HEK293T (cell line): ENCODE data around the gene SLC23A1.

ENCODE experiments used
- CTCF ChIA-PET: fragments of 350-600 bp; formaldehyde crosslinking; extraction: SDS; loops from one replicate; lab custom pipeline; 2021; ENCODE audit warnings: antibody characterized with exemption, inconsistent platforms; lab: Yijun Ruan, JAX
- POLR2A ChIA-PET: fragments of 350-600 bp; formaldehyde crosslinking; extraction: SDS; loops from one replicate; lab custom pipeline; 2020; ENCODE audit warnings: antibody characterized with exemption, inconsistent platforms; lab: Yijun Ruan, JAX
- DNase-seq: peaks from one replicate; pipeline ENCODE4 v3.0.0; 2012; ENCODE audit warnings: mixed read lengths; ENCODE audit errors: extremely low spot score
- ARNT ChIP-seq: fragments of 450-650 bp; IDR thresholded peaks from 2 replicates; pipeline ENCODE4 v1.6.1; 2017; ENCODE audit warnings: mild to moderate bottlenecking
- BHLHE40 ChIP-seq: fragments of 450-650 bp; IDR thresholded peaks from 2 replicates; pipeline ENCODE4 v1.6.1; 2016; ENCODE audit warnings: mild to moderate bottlenecking, moderate library complexity, borderline replicate concordance
- CTBP1 ChIP-seq: fragments of 450-650 bp; IDR thresholded peaks from 2 replicates; pipeline ENCODE4 v1.6.1; 2016; ENCODE audit warnings: borderline replicate concordance
- ELF4 ChIP-seq: fragments of 450-650 bp; IDR thresholded peaks from 2 replicates; pipeline ENCODE4 v1.6.1; 2017; ENCODE audit warnings: antibody characterized with exemption
- FOXA1 ChIP-seq: fragments of 450-650 bp; IDR thresholded peaks from 2 replicates; pipeline ENCODE4 v1.6.1; 2016; ENCODE audit warnings: mild to moderate bottlenecking
- FOXK2 ChIP-seq: fragments of 450-650 bp; IDR thresholded peaks from 2 replicates; pipeline ENCODE4 v1.6.1; 2016; ENCODE audit warnings: mild to moderate bottlenecking
- FOXM1 ChIP-seq: fragments of 450-650 bp; IDR thresholded peaks from 2 replicates; pipeline ENCODE4 v1.6.1; 2017; ENCODE audit warnings: mild to moderate bottlenecking, borderline replicate concordance
- HDGF ChIP-seq: fragments of 450-650 bp; IDR thresholded peaks from 2 replicates; pipeline ENCODE4 v1.6.1; 2017; ENCODE audit warnings: antibody characterized with exemption, borderline replicate concordance
- L3MBTL2 ChIP-seq: fragments of 450-650 bp; conservative IDR thresholded peaks from 2 replicates; pipeline ENCODE4 v1.6.1; 2016; ENCODE audit warnings: mild to moderate bottlenecking
- LEF1 ChIP-seq: fragments of 450-650 bp; IDR thresholded peaks from 2 replicates; pipeline ENCODE4 v1.6.1; 2017; ENCODE audit warnings: mild to moderate bottlenecking, borderline replicate concordance
- NFRKB ChIP-seq: fragments of 450-650 bp; IDR thresholded peaks from 2 replicates; pipeline ENCODE4 v1.6.1; 2016; ENCODE audit warnings: mild to moderate bottlenecking, moderate library complexity
- PKNOX1 ChIP-seq: fragments of 450-650 bp; IDR thresholded peaks from 2 replicates; pipeline ENCODE4 v1.6.1; 2016
- SP1 ChIP-seq: fragments of 450-650 bp; IDR thresholded peaks from 2 replicates; pipeline ENCODE4 v1.6.1; 2017
- SUZ12 ChIP-seq: fragments of 450-650 bp; IDR thresholded peaks from 2 replicates; pipeline ENCODE4 v1.6.1; 2016; ENCODE audit warnings: mild to moderate bottlenecking
- TARDBP ChIP-seq: fragments of 450-650 bp; IDR thresholded peaks from 2 replicates; pipeline ENCODE4 v1.6.1; 2016
- ZNF384 ChIP-seq: fragments of 450-650 bp; IDR thresholded peaks from 2 replicates; pipeline ENCODE4 v1.6.1; 2016

The SLC23A1 gene

DNA sequence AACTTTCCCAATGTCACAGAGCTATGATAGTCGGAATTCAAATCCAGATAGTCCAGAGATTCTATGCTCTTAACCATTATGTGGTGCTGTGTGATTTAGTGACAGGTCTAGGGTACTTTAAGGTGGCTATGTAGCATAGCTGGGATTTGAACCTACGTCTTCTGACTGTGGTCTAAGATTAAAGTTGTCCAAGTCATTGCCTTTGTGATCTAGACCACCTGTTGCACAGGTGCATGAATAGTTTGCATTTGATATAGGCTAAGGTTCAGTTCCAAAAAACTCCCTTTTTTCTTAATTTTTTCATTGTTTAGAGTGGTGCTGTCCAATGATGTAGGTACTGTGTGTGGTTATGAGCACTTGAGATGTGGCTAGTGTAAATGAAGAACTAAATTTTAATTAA, 38.9 kb downstream of the SLC23A1 start:
- TF ChIP-seq FOXK2, result no peak
- no peak for TF ChIP-seq TARDBP
- no peak for TF ChIP-seq NFRKB
- no peak for TF ChIP-seq LEF1
- no peak for TF ChIP-seq ELF4
- TF ChIP-seq CTBP1, result no peak
- no peak for TF ChIP-seq SUZ12
- no peak for TF ChIP-seq SP1
- ChIA-PET POLR2A (interaction anchor here (1.1 kb wide), 1 partner anchor 50 kb away, joined by 3 read pairs; no protein-coding TSS in a partner anchor), CTCF (no interaction called here)
- no peak for DNase-seq

DNA sequence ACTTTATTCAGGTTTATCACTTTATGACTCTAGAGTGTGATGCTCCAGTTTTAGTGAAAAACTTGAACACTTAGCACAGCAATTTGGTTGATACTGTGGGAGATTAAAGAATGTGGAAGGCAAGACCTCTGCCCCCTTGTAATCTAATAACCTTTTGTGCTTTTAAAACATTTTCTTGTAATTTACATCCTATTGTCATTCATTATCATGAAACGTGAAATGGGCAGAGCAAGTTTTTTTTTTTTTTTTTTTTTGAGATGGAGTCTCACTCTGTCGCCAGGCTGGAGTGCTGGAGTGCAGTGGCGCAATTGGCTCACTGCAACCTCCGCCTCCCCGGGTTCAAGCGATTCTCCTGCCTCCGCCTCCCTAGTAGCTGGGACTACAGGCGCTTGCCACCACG, 39.6 kb downstream of the SLC23A1 start:
- ChIA-PET CTCF (no interaction called here), POLR2A (interaction anchor here (1.1 kb wide), 1 partner anchor 49 kb away, joined by 3 read pairs; no protein-coding TSS in a partner anchor)
- no peak for DNase-seq
- TF ChIP-seq FOXA1, result no peak
- TF ChIP-seq LEF1, result no peak
- TF ChIP-seq SP1, result no peak
- TF ChIP-seq ZNF384, result no peak

GRCh38 chr5:139342423-139342723, 40.7 kb downstream of the SLC23A1 start:
- ChIA-PET CTCF (interaction anchor here (0.5 to 1.1 kb wide), 10 partner anchors 10 to 991 kb away, joined by 3 to 6 read pairs (median 3); no protein-coding TSS in a partner anchor), POLR2A (interaction anchor here (0.6 to 3.6 kb wide), 39 partner anchors 8 to 850 kb away, joined by 3 to 57 read pairs (median 5); partner anchors contain the start of genes DNAJC18, MATR3, SPATA24 and STING1)
- TF ChIP-seq LEF1, result no peak
- TF ChIP-seq ARNT, result no peak
- TF ChIP-seq FOXK2, result no peak
- no peak for TF ChIP-seq ZNF384
- no peak for TF ChIP-seq SUZ12
- no peak for TF ChIP-seq CTBP1
- TF ChIP-seq PKNOX1, result no peak
- TF ChIP-seq TARDBP, result no peak
- no peak for TF ChIP-seq ELF4
- TF ChIP-seq BHLHE40, result no peak
- TF ChIP-seq L3MBTL2, result no peak
- no peak for TF ChIP-seq SP1
- DNase-seq, result no peak

DNA sequence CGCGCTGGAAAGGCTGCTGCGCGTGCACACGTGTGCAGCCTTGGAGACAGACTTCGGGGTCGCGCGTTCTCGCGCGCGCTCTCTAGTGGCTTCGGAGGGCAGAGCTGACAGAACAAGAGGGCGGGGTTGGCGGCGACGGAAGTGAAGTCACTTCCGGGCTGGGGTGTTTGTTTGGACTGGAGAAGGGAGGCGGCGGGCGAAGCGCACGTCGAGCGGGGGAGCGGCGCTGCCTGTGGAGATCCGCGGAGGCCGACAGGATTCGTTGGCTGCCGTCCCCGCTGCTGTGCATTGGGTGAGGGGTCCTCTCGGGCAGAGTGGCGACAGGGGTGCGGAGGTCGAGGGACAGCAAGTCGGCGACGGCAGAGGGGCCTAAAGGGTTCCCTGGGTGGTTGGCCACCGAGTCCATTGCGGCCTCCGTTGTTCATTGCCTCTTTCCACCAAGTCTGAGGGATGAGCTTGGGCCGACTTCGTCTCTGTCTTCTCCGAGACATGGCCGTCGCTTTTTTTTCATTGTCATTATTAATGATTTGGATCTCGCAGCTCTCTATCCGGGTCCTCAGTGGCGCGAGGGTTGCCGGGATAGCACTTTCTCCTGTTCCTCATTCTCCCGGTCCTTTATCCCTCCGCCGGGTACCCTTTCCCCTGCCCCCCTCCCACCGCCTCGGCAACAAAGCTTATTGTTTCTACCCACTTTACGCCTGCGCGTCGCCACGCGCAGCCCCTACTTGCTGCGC, 41.2 kb downstream of the SLC23A1 start, which contains the start of gene PAIP2:
Gene PAIP2 (plus strand): TSS at position 166 of the 734 bp plus-strand sequence. CDS start 21,931 bp downstream, outside the sequence.
- ChIA-PET CTCF (interaction anchor here (0.5 to 1.1 kb wide), 10 partner anchors 9 to 991 kb away, joined by 3 to 6 read pairs (median 3); no protein-coding TSS in a partner anchor), POLR2A (interaction anchor here (0.6 to 3.6 kb wide), 40 partner anchors 8 to 849 kb away, joined by 3 to 57 read pairs (median 5); partner anchors contain the start of genes DNAJC18, MATR3, SPATA24 and STING1)
- peak; percentile 94 for DNase-seq
- TF ChIP-seq NFRKB (no peak), ARNT (no peak), FOXM1 (no peak), PKNOX1 (0 out of 2 replicates have a peak, but pooled peaks have one; percentile 23), HDGF (no peak), TARDBP (no peak), ELF4 (peak; percentile 77), L3MBTL2 (peak; percentile 68), CTBP1 (no peak), ZNF384 (peak; percentile 34; the same call in 1 of the 2 replicates)

DNA sequence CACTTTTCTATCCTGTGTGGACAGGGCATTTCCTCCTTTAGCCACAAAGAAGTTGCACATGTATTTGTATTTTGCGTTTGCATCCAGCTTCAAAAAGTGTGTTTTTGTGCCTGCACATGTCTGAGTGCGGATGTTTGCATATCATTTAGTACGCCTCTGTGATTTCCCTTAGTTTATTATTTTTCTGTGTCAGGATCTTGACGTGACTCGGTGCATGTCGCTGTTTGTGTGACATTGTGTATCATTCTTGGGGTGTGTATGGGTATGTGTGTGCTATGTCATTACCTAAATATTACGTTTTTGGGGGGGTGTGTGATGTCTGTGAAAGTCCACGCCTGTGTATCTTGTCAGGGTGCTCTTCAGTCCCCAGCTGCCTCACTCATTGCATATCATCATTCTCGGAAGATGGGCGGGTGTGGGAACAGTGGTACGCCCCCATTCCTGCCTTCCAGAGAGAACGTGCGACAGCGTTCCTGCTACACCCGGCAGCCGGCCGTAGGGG, 41.9 kb downstream of the SLC23A1 start:
- ChIA-PET POLR2A (interaction anchor here (1.1 to 3.6 kb wide), 17 partner anchors 8 to 220 kb away, joined by 3 to 57 read pairs (median 7); partner anchors contain the start of genes MATR3, SPATA24 and UBE2D2), CTCF (interaction anchor here (0.8 to 1.1 kb wide), 3 partner anchors 9 to 24 kb away, joined by 3 to 6 read pairs (median 3); no protein-coding TSS in a partner anchor)
- TF ChIP-seq NFRKB (no peak), CTBP1 (no peak), ELF4 (no peak), SUZ12 (no peak), FOXK2 (no peak), HDGF (no peak), LEF1 (no peak), ARNT (no peak), TARDBP (no peak), FOXM1 (no peak), ZNF384 (no peak)
- DNase-seq, result no peak

DNA sequence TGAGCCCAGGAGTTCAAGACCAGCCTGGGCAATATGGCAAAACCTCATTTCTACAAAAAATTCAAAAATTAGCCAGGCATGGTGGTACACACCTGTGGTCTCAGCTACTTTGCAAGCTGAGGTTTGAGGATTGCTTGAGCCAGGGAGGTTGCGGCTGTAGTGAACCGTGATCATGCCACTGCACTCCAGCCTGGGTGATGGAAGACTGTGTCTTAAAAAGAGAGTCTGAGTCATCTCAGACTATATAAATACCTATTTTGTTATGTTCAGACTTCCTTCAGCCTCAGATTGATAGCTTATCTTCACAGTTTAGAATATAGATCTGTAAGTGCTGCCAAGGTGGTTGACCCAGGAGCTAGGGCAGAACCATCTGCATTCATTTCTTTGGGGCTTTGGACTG, 43.0 kb downstream of the SLC23A1 start:
- ChIA-PET POLR2A (interaction anchor here (1.2 to 3.6 kb wide), 3 partner anchors 7 to 99 kb away, joined by 4 to 57 read pairs (median 21); partner anchors contain the start of genes DNAJC18 and MATR3), CTCF (no interaction called here)
- no peak for TF ChIP-seq FOXA1
- TF ChIP-seq SUZ12, result no peak
- no peak for TF ChIP-seq CTBP1
- TF ChIP-seq LEF1, result no peak
- TF ChIP-seq ZNF384, result no peak
- no peak for TF ChIP-seq L3MBTL2
- no peak for TF ChIP-seq NFRKB
- no peak for TF ChIP-seq FOXK2
- no peak for DNase-seq
